ENCODE measurements around the gene DIPK1B.

Gene DIPK1B

DNA sequence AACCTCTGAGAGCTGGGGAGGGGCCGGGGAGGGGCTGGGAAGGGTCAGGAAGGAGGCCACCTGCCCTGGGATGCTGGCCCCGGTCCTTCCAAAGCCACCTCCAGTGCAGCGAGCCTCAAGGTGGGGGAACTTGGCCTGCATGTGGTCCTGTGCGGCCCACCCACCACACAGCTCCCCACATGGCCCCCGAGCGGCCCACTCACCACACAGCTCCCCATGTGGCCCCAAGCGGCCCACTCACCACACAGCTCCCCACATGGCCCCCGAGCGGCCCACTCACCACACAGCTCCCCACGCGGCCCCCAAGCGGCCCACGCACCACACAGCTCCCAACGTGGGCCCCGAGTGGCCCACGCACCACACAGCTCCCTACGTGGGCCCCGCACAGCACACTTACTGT is 32.4 kb downstream of the DIPK1B start:
- Mint-ChIP-seq H3K4me1 (ENCODE audit: low read depth) (no peaks in the 10 kb centered on the region), H3K9me3 (no peaks in the 10 kb centered on the region)

GRCh38 chr9:136745389-136746154 is 33.2 kb downstream of the DIPK1B start:
- H3K27ac Mint-ChIP-seq, result no peak overlapping the region
- H3K27me3 Mint-ChIP-seq (ENCODE audit: low read depth), result peaks cover 5% of the 10 kb centered on the region
- no peaks in the 10 kb centered on the region for H3K36me3 Mint-ChIP-seq (ENCODE audit: low read depth)
- H3K9me3 Mint-ChIP-seq, result no peaks in the 10 kb centered on the region
- peaks cover 4% of the 10 kb centered on the region for H3K4me1 Mint-ChIP-seq (ENCODE audit: low read depth)
- no peak overlapping the region for H3K4me3 Mint-ChIP-seq
- no peak for DNase-seq (ENCODE audit: low spot score)

More for the DNA sequence above, 32.4 kb downstream of the DIPK1B start:
- H3K27ac Mint-ChIP-seq, result no peak overlapping the region
- no peaks in the 10 kb centered on the region for H3K36me3 Mint-ChIP-seq (ENCODE audit: low read depth)
- H3K4me3 Mint-ChIP-seq, result no peak overlapping the region
- DNase-seq (ENCODE audit: low spot score), result no peak
- peaks cover 5% of the 10 kb centered on the region for H3K27me3 Mint-ChIP-seq (ENCODE audit: low read depth)

DNA sequence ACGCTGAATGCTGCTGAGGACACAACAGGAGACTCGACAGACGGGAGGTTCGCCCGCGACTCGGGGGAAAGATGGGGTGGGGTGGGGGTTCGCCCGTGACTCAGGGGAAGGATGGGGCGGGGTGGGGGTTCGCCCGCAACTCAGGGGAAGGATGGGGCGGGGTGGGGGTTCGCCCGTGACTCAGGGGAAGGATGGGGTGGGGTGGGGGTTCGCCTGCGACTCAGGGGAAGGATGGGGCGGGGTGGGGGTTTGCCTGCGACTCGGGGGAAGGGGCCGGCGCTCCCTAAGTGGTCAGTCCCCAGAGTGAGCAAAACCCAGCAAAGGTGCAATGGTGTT is 33.8 kb downstream of the DIPK1B start:
- no peak overlapping the region for H3K27ac Mint-ChIP-seq
- H3K4me1 Mint-ChIP-seq (ENCODE audit: low read depth), result peaks cover 6% of the 10 kb centered on the region
- H3K27me3 Mint-ChIP-seq (ENCODE audit: low read depth), result peaks cover 6% of the 10 kb centered on the region
- H3K36me3 Mint-ChIP-seq (ENCODE audit: low read depth), result no peaks in the 10 kb centered on the region
- no peaks in the 10 kb centered on the region for H3K9me3 Mint-ChIP-seq
- H3K4me3 Mint-ChIP-seq, result no peak overlapping the region
- DNase-seq (ENCODE audit: low spot score), result no peak

DNA sequence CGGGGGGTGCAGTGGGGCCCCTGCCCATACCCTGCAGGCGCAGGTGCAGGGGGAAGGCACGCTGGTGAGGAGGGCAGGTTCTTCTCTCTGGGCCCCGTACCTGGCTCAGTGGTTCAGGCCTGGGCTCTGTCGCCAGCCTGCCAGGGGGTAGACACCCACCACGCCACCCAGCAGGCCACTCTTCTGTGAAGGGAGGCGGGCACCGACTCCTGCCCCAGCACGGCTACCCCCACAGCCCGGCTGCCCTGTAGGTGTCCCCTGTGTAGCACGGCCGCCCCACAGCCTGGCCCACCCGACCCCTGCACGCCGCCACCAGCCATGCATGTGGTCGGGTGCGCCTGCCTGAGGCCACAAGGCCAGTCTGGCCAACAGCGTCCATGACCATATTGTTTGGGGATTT is 34.2 kb downstream of the DIPK1B start:
- peaks cover 6% of the 10 kb centered on the region for H3K4me1 Mint-ChIP-seq (ENCODE audit: low read depth)
- peaks cover 6% of the 10 kb centered on the region for H3K27me3 Mint-ChIP-seq (ENCODE audit: low read depth)
- H3K4me3 Mint-ChIP-seq, result no peak overlapping the region
- H3K36me3 Mint-ChIP-seq (ENCODE audit: low read depth), result no peaks in the 10 kb centered on the region
- H3K9me3 Mint-ChIP-seq, result peaks cover 2% of the 10 kb centered on the region
- H3K27ac Mint-ChIP-seq, result no peak overlapping the region
- DNase-seq (ENCODE audit: low spot score), result no peak

DNA sequence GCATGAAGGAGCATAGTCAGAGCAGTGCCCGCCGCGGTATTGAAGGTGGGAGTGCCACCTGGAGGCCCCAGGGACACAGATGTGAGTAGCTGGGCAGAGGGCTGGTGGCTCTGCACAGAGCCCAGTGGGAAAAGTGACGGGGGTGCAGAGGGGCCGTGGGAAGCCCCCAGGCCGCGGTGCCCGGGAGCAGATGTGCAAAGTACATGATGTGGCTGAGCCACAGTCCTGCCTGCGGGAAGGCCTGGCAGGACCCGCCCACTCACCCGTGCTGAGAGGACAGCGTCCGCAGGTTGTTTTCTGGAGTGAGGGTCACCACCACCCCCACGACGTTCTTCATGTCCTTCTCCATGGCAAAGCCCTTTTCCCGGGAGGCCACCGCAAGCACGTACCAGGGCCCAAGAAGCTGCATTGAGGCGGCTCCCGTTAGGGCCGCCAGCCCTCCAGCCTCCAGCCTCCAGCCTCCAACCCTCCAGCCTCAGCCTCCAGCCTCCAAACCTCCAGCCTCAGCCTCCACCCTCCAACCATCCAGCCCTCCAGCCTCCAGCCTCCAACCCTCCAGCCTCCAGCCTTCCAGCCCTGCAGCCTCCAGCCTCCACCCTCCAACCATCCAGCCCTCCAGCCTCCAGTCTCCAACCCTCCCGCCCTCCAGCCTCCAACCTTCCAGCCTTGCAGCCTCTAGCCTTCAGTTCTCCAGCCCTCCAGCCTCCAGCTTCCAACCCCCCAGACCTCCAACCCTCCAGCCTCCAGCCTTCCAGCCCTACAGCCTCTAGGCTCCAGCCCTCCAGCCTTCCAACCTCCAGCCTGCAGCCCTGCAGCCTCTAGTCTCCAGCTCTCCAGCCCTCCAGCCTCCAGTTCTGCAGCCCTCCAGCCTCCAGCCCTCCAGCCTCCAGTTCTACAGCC is 35.0 kb downstream of the DIPK1B start:
- Mint-ChIP-seq H3K4me3 (no peak overlapping the region), H3K27me3 (ENCODE audit: low read depth) (peaks cover 4% of the 10 kb centered on the region), H3K27ac (peak overlapping the region; percentile 7), H3K4me1 (ENCODE audit: low read depth) (peaks cover 6% of the 10 kb centered on the region), H3K9me3 (peaks cover 10% of the 10 kb centered on the region), H3K36me3 (ENCODE audit: low read depth) (peaks cover 1% of the 10 kb centered on the region)
- no peak for DNase-seq (ENCODE audit: low spot score)

DNA sequence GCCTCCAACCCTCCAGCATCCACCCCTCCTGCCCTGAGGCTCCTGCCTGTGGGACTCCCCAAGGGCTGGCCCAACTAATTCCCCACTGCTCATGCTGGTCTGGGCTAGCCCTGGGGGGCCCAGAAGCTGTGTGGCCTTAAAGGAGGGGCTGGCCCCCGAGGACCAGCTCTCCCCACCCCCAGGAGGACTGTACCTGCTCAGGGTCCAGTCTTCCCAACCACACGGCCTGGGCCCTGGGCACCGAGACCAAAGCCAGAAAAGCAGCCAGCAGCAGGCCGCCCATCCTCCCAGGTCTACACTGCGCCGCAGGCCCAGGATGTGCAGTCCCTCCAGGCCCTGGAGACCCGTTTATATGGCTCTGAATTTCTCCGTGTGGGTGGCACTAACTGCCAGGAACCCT is 35.8 kb downstream of the DIPK1B start, which contains the start of gene LCN6:
Gene LCN6, minus strand, starts transcription at position 325 of the 400 bp plus-strand sequence. Its CDS starts 42 bp downstream, at position 283.
- Mint-ChIP-seq H3K27ac (peak within 1 kb of the TSS; percentile 7), H3K36me3 (ENCODE audit: low read depth) (peaks cover 2% of the 10 kb centered on the region), H3K9me3 (peaks cover 16% of the 10 kb centered on the region), H3K27me3 (ENCODE audit: low read depth) (peaks cover 4% of the 10 kb centered on the region), H3K4me3 (no peak within 1 kb of the TSS), H3K4me1 (ENCODE audit: low read depth) (peaks cover 6% of the 10 kb centered on the region)
- no peak for DNase-seq (ENCODE audit: low spot score)

GRCh38 chr9:136748666-136749611 is 36.6 kb downstream of the DIPK1B start:
- peaks cover 6% of the 10 kb centered on the region for H3K4me1 Mint-ChIP-seq (ENCODE audit: low read depth)
- H3K36me3 Mint-ChIP-seq (ENCODE audit: low read depth), result peaks cover 2% of the 10 kb centered on the region
- H3K27me3 Mint-ChIP-seq (ENCODE audit: low read depth), result peaks cover 1% of the 10 kb centered on the region
- no peak overlapping the region for H3K27ac Mint-ChIP-seq
- no peak for DNase-seq (ENCODE audit: low spot score)
- no peak overlapping the region for H3K4me3 Mint-ChIP-seq
- peaks cover 16% of the 10 kb centered on the region for H3K9me3 Mint-ChIP-seq

GRCh38 chr9:136750526-136750925 is 38.2 kb downstream of the DIPK1B start:
- Mint-ChIP-seq H3K27me3 (ENCODE audit: low read depth) (peaks cover 1% of the 10 kb centered on the region), H3K4me3 (no peak overlapping the region), H3K36me3 (ENCODE audit: low read depth) (peaks cover 2% of the 10 kb centered on the region), H3K27ac (no peak overlapping the region), H3K9me3 (peaks cover 18% of the 10 kb centered on the region), H3K4me1 (ENCODE audit: low read depth) (peaks cover 6% of the 10 kb centered on the region)
- DNase-seq (ENCODE audit: low spot score), result peak; percentile 29

GRCh38 chr9:136751244-136751643 is 38.9 kb downstream of the DIPK1B start:
- no peak overlapping the region for H3K27ac Mint-ChIP-seq
- no peak for DNase-seq (ENCODE audit: low spot score)
- H3K9me3 Mint-ChIP-seq, result peaks cover 25% of the 10 kb centered on the region
- peaks cover 1% of the 10 kb centered on the region for H3K27me3 Mint-ChIP-seq (ENCODE audit: low read depth)
- peaks cover 6% of the 10 kb centered on the region for H3K4me1 Mint-ChIP-seq (ENCODE audit: low read depth)
- H3K36me3 Mint-ChIP-seq (ENCODE audit: low read depth), result peaks cover 2% of the 10 kb centered on the region
- H3K4me3 Mint-ChIP-seq, result no peak overlapping the region

- Mint-ChIP-seq H3K4me1 (ENCODE audit: low read depth) (peaks cover 6% of the 10 kb centered on the region), H3K27ac (no peak overlapping the region), H3K9me3 (peaks cover 30% of the 10 kb centered on the region), H3K27me3 (ENCODE audit: low read depth) (peaks cover 1% of the 10 kb centered on the region), H3K36me3 (ENCODE audit: low read depth) (peaks cover 2% of the 10 kb centered on the region), H3K4me3 (no peak overlapping the region)
- no peak for DNase-seq (ENCODE audit: low spot score)
Observed at GRCh38 chr9:136751814-136752213, 39.4 kb downstream of the DIPK1B start.

DNA sequence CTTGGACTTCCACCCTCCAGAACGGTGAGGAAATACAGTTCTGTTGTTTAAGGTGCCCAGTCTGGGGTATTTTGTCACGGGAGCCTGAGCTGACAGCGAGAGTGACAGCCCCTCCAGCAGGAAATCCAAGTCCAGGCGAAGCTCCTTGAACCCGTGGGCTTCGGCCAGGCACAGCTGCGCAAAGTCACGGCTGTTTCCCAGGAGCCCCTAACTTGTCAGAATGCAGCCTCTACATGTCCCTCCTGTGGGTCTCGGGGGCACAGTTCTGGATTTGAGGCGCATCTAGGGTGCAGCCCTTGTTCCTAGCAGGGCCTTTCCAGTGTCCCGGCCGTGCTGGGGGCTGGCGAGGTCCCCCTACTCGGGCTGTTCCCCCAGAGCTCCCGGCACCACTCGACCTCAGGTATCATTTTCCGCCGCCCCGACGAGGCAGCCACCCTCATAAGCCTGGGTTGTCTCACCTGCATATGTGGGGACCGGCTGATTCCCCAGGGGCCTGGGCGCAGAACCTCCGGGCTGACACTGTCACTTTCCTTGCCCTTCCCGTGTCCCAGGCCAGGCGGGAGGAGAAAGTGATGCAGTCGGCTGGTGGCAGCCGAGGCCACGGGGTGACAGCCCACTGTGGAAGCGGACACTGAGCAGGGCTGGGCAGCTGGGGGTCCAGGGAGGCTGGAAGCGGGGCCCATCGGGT is 41.1 kb downstream of the DIPK1B start:
- H3K4me3 Mint-ChIP-seq, result no peak overlapping the region
- DNase-seq (ENCODE audit: low spot score), result no peak
- peaks cover 1% of the 10 kb centered on the region for H3K27me3 Mint-ChIP-seq (ENCODE audit: low read depth)
- peaks cover 6% of the 10 kb centered on the region for H3K4me1 Mint-ChIP-seq (ENCODE audit: low read depth)
- H3K27ac Mint-ChIP-seq, result no peak overlapping the region
- H3K36me3 Mint-ChIP-seq (ENCODE audit: low read depth), result peaks cover 2% of the 10 kb centered on the region
- H3K9me3 Mint-ChIP-seq, result peaks cover 30% of the 10 kb centered on the region

- Mint-ChIP-seq H3K9me3 (peaks cover 30% of the 10 kb centered on the region), H3K4me3 (no peak overlapping the region), H3K4me1 (ENCODE audit: low read depth) (peaks cover 6% of the 10 kb centered on the region), H3K27ac (no peak overlapping the region), H3K27me3 (ENCODE audit: low read depth) (peaks cover 1% of the 10 kb centered on the region), H3K36me3 (ENCODE audit: low read depth) (peaks cover 2% of the 10 kb centered on the region)
- DNase-seq (ENCODE audit: low spot score), result no peak
Observed at GRCh38 chr9:136754059-136754572, 41.7 kb downstream of the DIPK1B start.

Measured in T-helper 2 cell treated with Interferon-gamma antibody and Interleukin-4, amounts not matched to agents 5 μg/mL and 100 μg/mL, for 36 hours (primary cell).